ENCODE measurements around the gene SETD9. TPM values are rescaled to one million over a fixed set of nuclear protein-coding genes. Genes with fewer than 3 reads are reported as not detected.
A peak's percentile ranks its signal among the peaks of the same experiment; 100 is the strongest.

SETD9 gene
- total and polyA plus RNA-seq, 2 experiments from 2014 or later, result 13.1 to 19.2 TPM

GRCh38 chr5:56900395-56900794 lies 9.0 kb upstream of the SETD9 start (continued):
- TF ChIP-seq, protein P1, sequence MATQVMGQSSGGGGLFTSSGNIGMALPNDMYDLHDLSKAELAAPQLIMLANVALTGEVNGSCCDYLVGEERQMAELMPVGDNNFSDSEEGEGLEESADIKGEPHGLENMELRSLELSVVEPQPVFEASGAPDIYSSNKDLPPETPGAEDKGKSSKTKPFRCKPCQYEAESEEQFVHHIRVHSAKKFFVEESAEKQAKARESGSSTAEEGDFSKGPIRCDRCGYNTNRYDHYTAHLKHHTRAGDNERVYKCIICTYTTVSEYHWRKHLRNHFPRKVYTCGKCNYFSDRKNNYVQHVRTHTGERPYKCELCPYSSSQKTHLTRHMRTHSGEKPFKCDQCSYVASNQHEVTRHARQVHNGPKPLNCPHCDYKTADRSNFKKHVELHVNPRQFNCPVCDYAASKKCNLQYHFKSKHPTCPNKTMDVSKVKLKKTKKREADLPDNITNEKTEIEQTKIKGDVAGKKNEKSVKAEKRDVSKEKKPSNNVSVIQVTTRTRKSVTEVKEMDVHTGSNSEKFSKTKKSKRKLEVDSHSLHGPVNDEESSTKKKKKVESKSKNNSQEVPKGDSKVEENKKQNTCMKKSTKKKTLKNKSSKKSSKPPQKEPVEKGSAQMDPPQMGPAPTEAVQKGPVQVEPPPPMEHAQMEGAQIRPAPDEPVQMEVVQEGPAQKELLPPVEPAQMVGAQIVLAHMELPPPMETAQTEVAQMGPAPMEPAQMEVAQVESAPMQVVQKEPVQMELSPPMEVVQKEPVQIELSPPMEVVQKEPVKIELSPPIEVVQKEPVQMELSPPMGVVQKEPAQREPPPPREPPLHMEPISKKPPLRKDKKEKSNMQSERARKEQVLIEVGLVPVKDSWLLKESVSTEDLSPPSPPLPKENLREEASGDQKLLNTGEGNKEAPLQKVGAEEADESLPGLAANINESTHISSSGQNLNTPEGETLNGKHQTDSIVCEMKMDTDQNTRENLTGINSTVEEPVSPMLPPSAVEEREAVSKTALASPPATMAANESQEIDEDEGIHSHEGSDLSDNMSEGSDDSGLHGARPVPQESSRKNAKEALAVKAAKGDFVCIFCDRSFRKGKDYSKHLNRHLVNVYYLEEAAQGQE (IDR thresholded peaks at IDR 0.05; ENCODE audit: unreplicated experiment), result no peak
- no peak for TF ChIP-seq JUNB (IDR thresholded peaks at IDR 0.05; ENCODE audit: unreplicated experiment)
- TF ChIP-seq EZH2 (IDR thresholded peaks at IDR 0.05; ENCODE audit: low read depth, unreplicated experiment), result no peak
- TF ChIP-seq ZNF114 (CRISPR knock-in tag; IDR thresholded peaks at IDR 0.05), result no peak
- no peak for TF ChIP-seq STAT1 (IDR thresholded peaks at IDR 0.05; ENCODE audit: unreplicated experiment)
- TF ChIP-seq, protein P2, sequence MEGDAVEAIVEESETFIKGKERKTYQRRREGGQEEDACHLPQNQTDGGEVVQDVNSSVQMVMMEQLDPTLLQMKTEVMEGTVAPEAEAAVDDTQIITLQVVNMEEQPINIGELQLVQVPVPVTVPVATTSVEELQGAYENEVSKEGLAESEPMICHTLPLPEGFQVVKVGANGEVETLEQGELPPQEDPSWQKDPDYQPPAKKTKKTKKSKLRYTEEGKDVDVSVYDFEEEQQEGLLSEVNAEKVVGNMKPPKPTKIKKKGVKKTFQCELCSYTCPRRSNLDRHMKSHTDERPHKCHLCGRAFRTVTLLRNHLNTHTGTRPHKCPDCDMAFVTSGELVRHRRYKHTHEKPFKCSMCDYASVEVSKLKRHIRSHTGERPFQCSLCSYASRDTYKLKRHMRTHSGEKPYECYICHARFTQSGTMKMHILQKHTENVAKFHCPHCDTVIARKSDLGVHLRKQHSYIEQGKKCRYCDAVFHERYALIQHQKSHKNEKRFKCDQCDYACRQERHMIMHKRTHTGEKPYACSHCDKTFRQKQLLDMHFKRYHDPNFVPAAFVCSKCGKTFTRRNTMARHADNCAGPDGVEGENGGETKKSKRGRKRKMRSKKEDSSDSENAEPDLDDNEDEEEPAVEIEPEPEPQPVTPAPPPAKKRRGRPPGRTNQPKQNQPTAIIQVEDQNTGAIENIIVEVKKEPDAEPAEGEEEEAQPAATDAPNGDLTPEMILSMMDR (conservative IDR thresholded peaks at IDR 0.05; ENCODE audit: low read depth in 2 of 2), result no peak
- TF ChIP-seq, protein P3, sequence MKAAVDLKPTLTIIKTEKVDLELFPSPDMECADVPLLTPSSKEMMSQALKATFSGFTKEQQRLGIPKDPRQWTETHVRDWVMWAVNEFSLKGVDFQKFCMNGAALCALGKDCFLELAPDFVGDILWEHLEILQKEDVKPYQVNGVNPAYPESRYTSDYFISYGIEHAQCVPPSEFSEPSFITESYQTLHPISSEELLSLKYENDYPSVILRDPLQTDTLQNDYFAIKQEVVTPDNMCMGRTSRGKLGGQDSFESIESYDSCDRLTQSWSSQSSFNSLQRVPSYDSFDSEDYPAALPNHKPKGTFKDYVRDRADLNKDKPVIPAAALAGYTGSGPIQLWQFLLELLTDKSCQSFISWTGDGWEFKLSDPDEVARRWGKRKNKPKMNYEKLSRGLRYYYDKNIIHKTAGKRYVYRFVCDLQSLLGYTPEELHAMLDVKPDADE (IDR thresholded peaks at IDR 0.05), result no peak
- no peak for TF ChIP-seq POLR2AphosphoS5 (IDR thresholded peaks at IDR 0.05; ENCODE audit: low read depth)

- ATAC-seq, result peak; percentile 71
- H3K36me3 ChIP-seq (ENCODE audit: insufficient read depth), result no peaks in the 10 kb centered on the region
- H3K9me3 Mint-ChIP-seq, result no peaks in the 10 kb centered on the region
- no peaks in the 10 kb centered on the region for H3K27me3 Mint-ChIP-seq (ENCODE audit: insufficient read depth, low read depth, poor library complexity)
- no peak overlapping the region for H3K27ac Mint-ChIP-seq
- no peaks in the 10 kb centered on the region for H3K27me3 ChIP-seq (ENCODE audit: insufficient read depth)
- H2AFZ ChIP-seq, result 0 out of 2 replicates have a peak overlapping the region, but pooled peaks have one; percentile 2
- H3F3A ChIP-seq (replicated peaks; ENCODE audit: low read depth), result no peaks in the 10 kb centered on the region
- 0 out of 3 replicates have a peak, but pooled peaks cover 3% of the 10 kb centered on the region for H3K36me3 Mint-ChIP-seq (ENCODE audit: low read depth)
- H3K4me1 Mint-ChIP-seq, result no peaks in the 10 kb centered on the region
- no peaks in the 10 kb centered on the region for H3K79me2 ChIP-seq (replicated peaks; ENCODE audit: insufficient read depth)
- peak; percentile 63 for DNase-seq (ENCODE audit: low spot score)
- H3K4me1 ChIP-seq (ENCODE audit: insufficient read depth), result no peaks in the 10 kb centered on the region
- no peak overlapping the region for H3K4me2 ChIP-seq
- H3K4me3 ChIP-seq, result no peak overlapping the region
- no peaks in the 10 kb centered on the region for H4K20me1 ChIP-seq (replicated peaks; ENCODE audit: insufficient read depth)
- TF ChIP-seq ZNF114 (CRISPR knock-in tag; IDR thresholded peaks at IDR 0.05), result no peak
- TF ChIP-seq, protein P1 (IDR thresholded peaks at IDR 0.05; ENCODE audit: unreplicated experiment), result no peak
- TF ChIP-seq, protein P2 (conservative IDR thresholded peaks at IDR 0.05; ENCODE audit: low read depth in 2 of 2), result peak; percentile 74 to 80
- no peak for TF ChIP-seq NANOG (IDR thresholded peaks at IDR 0.05; ENCODE audit: borderline replicate concordance)
- no peak overlapping the region for H3K4me3 Mint-ChIP-seq
- 0 out of 2 replicates have a peak, but pooled peaks cover 3% of the 10 kb centered on the region for H3K9me2 ChIP-seq (ENCODE audit: insufficient read depth)
- H3K27ac ChIP-seq (ENCODE audit: low read depth), result no peak overlapping the region
Observed at GRCh38 chr5:56900858-56901578, 8.4 kb upstream of the SETD9 start.

Measured in GM23338 (cell line).